Gastrocnemius medialis (tissue), 4 donors: ENCODE measurements around the gene EPPIN.

Source experiments
- CTCF ChIP-seq, 5 experiments: fragments of 450-650 bp in 3 of 5; fragments of 200-600 bp in 2 of 5; sonication (generic) in 2 of 5; IDR thresholded peaks in 4 of 5; conservative IDR thresholded peaks in 1 of 5; 1 replicate in 4 of 5; 2 replicates in 1 of 5; pipeline ENCODE4 v1.5.1; 2016 to 2019; ENCODE audit warnings: antibody characterized with exemption in 5 of 5, mild to moderate bottlenecking in 3 of 5, moderate library complexity in 3 of 5
- POLR2A ChIP-seq, 2 donors: fragments of 450-650 bp; IDR thresholded peaks; one replicate each; pipeline ENCODE4 v1.6.1; 2017; ENCODE audit warnings: antibody characterized with exemption in 2 of 2, mild to moderate bottlenecking in 2 of 2, moderate library complexity in 2 of 2

GRCh38 chr20:45545754-45546453, 1.3 kb downstream of the EPPIN start:
- TF ChIP-seq CTCF (IDR thresholded peaks at IDR 0.05 in 4 of 5, conservative IDR thresholded peaks at IDR 0.05 in 1 of 5) = no peak
- no peak for TF ChIP-seq POLR2A (IDR thresholded peaks at IDR 0.05)
